NCI-H128 (cell line): Measurements from ENCODE around the gene VPS54.
A peak's percentile ranks its signal among the peaks of the same experiment; 100 is the strongest.

Experiments
- DNase-seq: peaks from one replicate; lab custom pipeline; 2025; ENCODE audit not compliant: unreplicated experiment; lab: John Stamatoyannopoulos, UW

The VPS54 gene

GRCh38 chr2:64019083-64019974 lies at the start of gene VPS54:
VPS54 (minus strand) TSS chr2:64019428; CDS start chr2:63983999, 35,429 bp downstream.
- no peak for DNase-seq

- DNase-seq: no peak
These were observed 48.1 kb upstream of the VPS54 start for GRCh38 chr2:64067326-64067725.

- no peak for DNase-seq
These were observed 46.3 kb upstream of the VPS54 start for GRCh38 chr2:64065516-64065915.

GRCh38 chr2:64063924-64064331 lies 44.7 kb upstream of the VPS54 start:
- DNase-seq: no peak

- DNase-seq: no peak
These were observed 44.2 kb upstream of the VPS54 start for GRCh38 chr2:64063454-64063853.

- DNase-seq: no peak
These were observed 43.6 kb upstream of the VPS54 start for GRCh38 chr2:64062840-64063239.

- DNase-seq: no peak
These were observed 40.0 kb upstream of the VPS54 start for GRCh38 chr2:64059270-64059669.

GRCh38 chr2:64056021-64056420 lies 36.8 kb upstream of the VPS54 start:
- DNase-seq: no peak

GRCh38 chr2:64054161-64054915 lies 35.1 kb upstream of the VPS54 start:
- DNase-seq: no peak

GRCh38 chr2:64052463-64053241 lies 33.4 kb upstream of the VPS54 start:
- DNase-seq: no peak

- peak; percentile 43 for DNase-seq
These were observed 30.5 kb upstream of the VPS54 start for GRCh38 chr2:64049633-64050220.

- DNase-seq: no peak
These were observed 26.7 kb upstream of the VPS54 start for GRCh38 chr2:64045938-64046337.

GRCh38 chr2:64040161-64040560 lies 20.9 kb upstream of the VPS54 start:
- DNase-seq: no peak

GRCh38 chr2:64036034-64036705 lies 16.9 kb upstream of the VPS54 start:
- no peak for DNase-seq

GRCh38 chr2:64035072-64035942 lies 16.1 kb upstream of the VPS54 start:
- no peak for DNase-seq

- DNase-seq: peak; percentile 38
These were observed 10.0 kb upstream of the VPS54 start for GRCh38 chr2:64029116-64029665.

- no peak for DNase-seq
These were observed 6.5 kb upstream of the VPS54 start for GRCh38 chr2:64025741-64026140.

GRCh38 chr2:64024259-64024949 lies 5.2 kb upstream of the VPS54 start:
- DNase-seq: no peak
